RWPE2 (cell line): ENCODE results near the gene GLA.

Experiments
- ATAC-seq: fragments of 200-7000 bp; cut with Tn5 transposase; 3 replicates; pipeline ENCODE4 v1.9.1; 2021; ENCODE audit warnings: low read depth
- DNase-seq: peaks from one replicate; pipeline ENCODE4 v3.0.0-alpha.2; 2020; ENCODE audit warnings: low spot score
- H3K27ac ChIP-seq: fragments of 450-650 bp; 2 replicates; pipeline ENCODE4 v1.5.1; 2017; ENCODE audit warnings: mild to moderate bottlenecking; ENCODE audit not compliant: poor library complexity, severe bottlenecking
- H3K27me3 ChIP-seq: fragments of 250-450 bp; sonication (Bioruptor Pico); 2 replicates; pipeline ENCODE4 v1.5.1; 2021; ENCODE audit warnings: mild to moderate bottlenecking, moderate library complexity; ENCODE audit not compliant: insufficient read depth, poor library complexity, severe bottlenecking
- H3K36me3 ChIP-seq: fragments of 250-450 bp; sonication (Bioruptor Pico); 2 replicates; pipeline ENCODE4 v1.5.1; 2020; ENCODE audit warnings: low read depth, mild to moderate bottlenecking, moderate library complexity
- H3K4me1 ChIP-seq: fragments of 250-450 bp; sonication (Bioruptor Pico); 2 replicates; pipeline ENCODE4 v1.5.1; 2021; ENCODE audit warnings: mild to moderate bottlenecking, moderate library complexity; ENCODE audit not compliant: insufficient read depth, poor library complexity, severe bottlenecking
- H3K4me3 ChIP-seq: fragments of 250-450 bp; sonication (Bioruptor Pico); 2 replicates; pipeline ENCODE4 v1.5.1; 2021; ENCODE audit warnings: mild to moderate bottlenecking, moderate library complexity; ENCODE audit not compliant: severe bottlenecking
- H3K9me3 ChIP-seq: fragments of 250-450 bp; sonication (Bioruptor Pico); 2 replicates; pipeline ENCODE4 v1.5.1; 2021; ENCODE audit warnings: mild to moderate bottlenecking, moderate library complexity; ENCODE audit not compliant: severe bottlenecking
- TF ChIP-seq, protein P1 (sequence below): fragments of 450-650 bp; IDR thresholded peaks from one replicate; pipeline ENCODE4 v1.5.1; 2017; ENCODE audit warnings: mild to moderate bottlenecking, moderate library complexity; ENCODE audit not compliant: poor library complexity, severe bottlenecking

The GLA gene

DNA sequence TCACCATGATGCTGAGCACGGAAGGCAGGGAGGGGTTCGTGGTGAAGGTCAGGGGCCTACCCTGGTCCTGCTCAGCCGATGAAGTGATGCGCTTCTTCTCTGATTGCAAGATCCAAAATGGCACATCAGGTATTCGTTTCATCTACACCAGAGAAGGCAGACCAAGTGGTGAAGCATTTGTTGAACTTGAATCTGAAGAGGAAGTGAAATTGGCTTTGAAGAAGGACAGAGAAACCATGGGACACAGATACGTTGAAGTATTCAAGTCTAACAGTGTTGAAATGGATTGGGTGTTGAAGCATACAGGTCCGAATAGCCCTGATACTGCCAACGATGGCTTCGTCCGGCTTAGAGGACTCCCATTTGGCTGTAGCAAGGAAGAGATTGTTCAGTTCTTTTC lies 4.3 kb upstream of the GLA start:
- DNase-seq (no peak), ATAC-seq (no peak)
- H3K9me3 ChIP-seq: no peaks in the 10 kb centered on the region
- H3K27me3 ChIP-seq: no peaks in the 10 kb centered on the region
- TF ChIP-seq, protein P1, sequence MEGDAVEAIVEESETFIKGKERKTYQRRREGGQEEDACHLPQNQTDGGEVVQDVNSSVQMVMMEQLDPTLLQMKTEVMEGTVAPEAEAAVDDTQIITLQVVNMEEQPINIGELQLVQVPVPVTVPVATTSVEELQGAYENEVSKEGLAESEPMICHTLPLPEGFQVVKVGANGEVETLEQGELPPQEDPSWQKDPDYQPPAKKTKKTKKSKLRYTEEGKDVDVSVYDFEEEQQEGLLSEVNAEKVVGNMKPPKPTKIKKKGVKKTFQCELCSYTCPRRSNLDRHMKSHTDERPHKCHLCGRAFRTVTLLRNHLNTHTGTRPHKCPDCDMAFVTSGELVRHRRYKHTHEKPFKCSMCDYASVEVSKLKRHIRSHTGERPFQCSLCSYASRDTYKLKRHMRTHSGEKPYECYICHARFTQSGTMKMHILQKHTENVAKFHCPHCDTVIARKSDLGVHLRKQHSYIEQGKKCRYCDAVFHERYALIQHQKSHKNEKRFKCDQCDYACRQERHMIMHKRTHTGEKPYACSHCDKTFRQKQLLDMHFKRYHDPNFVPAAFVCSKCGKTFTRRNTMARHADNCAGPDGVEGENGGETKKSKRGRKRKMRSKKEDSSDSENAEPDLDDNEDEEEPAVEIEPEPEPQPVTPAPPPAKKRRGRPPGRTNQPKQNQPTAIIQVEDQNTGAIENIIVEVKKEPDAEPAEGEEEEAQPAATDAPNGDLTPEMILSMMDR: no peak
- H3K27ac ChIP-seq: no peak overlapping the region
- H3K4me3 ChIP-seq: no peak overlapping the region
- H3K36me3 ChIP-seq: peaks cover 22% of the 10 kb centered on the region
- H3K4me1 ChIP-seq: no peaks in the 10 kb centered on the region

DNA sequence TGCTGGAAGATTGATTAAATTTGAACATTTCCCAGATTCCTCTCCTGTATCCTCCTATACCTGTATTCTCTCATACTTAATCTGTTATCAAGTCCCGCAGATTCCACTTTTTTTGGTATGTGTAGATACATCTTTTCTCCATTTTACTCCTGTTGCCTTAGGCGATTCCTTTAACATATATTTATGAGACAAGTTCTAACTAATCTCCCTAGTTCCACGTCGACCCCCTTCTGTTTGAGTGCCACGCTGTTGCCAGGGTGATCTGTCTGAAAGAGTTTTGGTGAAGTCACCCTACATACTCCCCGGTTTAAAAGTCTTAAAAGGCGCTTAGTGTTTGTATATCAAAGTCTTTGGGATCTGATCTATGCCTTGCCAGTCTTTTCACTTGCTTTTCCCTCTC lies 2.7 kb upstream of the GLA start:
- no peaks in the 10 kb centered on the region for H3K9me3 ChIP-seq
- H3K4me1 ChIP-seq: no peaks in the 10 kb centered on the region
- H3K27ac ChIP-seq: no peak overlapping the region
- no peaks in the 10 kb centered on the region for H3K27me3 ChIP-seq
- H3K36me3 ChIP-seq: peaks cover 22% of the 10 kb centered on the region
- TF ChIP-seq, protein P1: no peak
- DNase-seq (no peak), ATAC-seq (no peak)
- H3K4me3 ChIP-seq: peak overlapping the region; percentile 7

DNA sequence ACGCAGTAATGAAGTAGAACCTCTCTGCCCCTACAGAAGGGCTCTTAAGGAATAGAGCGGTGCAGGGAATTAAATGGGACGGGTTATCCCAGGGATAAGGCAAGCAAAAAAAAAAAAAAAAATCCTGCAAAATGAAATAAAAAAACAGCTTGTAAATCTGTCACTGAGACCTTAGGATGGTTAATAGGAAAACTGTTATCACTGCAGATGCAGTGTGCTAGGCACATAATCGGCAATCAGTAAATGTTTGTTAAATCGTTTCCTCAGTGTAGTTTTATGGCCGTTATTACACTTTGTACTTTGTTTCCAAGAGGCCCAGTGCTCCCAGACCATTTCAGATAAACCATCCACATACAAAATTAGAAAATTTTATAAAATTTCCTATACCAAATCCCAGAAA lies 1.3 kb upstream of the GLA start:
- Histone ChIP-seq H3K27me3 (no peaks in the 10 kb centered on the region), H3K9me3 (no peaks in the 10 kb centered on the region), H3K27ac (peak overlapping the region; percentile 65), H3K4me3 (peak overlapping the region; percentile 51), H3K36me3 (peaks cover 17% of the 10 kb centered on the region), H3K4me1 (no peaks in the 10 kb centered on the region)
- TF ChIP-seq, protein P1: no peak
- ATAC-seq (no peak), DNase-seq (no peak)

DNA sequence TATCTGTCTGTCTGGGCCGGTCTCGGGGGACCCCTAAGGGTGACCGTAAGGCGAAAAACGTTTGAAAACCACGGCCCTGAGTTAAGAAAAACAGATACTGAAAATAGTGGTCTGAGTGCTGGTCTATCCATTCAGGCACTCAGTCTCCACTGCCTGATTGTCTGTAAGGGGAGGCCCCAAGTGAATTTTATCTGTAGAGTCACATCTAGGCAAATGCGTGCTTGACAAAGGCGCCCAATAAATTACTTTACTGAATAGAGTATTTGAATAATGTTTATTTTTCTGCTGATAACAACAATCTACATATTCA lies 762 bp upstream of the GLA start:
- H3K4me1 ChIP-seq: no peaks in the 10 kb centered on the region
- peak overlapping the region; percentile 65 for H3K27ac ChIP-seq
- ATAC-seq (peak; percentile 6; the same call in 2 of the 3 replicates), DNase-seq (no peak)
- peak overlapping the region; percentile 51 for H3K4me3 ChIP-seq
- H3K36me3 ChIP-seq: peaks cover 12% of the 10 kb centered on the region
- H3K27me3 ChIP-seq: no peaks in the 10 kb centered on the region
- no peaks in the 10 kb centered on the region for H3K9me3 ChIP-seq
- TF ChIP-seq, protein P1: no peak

DNA sequence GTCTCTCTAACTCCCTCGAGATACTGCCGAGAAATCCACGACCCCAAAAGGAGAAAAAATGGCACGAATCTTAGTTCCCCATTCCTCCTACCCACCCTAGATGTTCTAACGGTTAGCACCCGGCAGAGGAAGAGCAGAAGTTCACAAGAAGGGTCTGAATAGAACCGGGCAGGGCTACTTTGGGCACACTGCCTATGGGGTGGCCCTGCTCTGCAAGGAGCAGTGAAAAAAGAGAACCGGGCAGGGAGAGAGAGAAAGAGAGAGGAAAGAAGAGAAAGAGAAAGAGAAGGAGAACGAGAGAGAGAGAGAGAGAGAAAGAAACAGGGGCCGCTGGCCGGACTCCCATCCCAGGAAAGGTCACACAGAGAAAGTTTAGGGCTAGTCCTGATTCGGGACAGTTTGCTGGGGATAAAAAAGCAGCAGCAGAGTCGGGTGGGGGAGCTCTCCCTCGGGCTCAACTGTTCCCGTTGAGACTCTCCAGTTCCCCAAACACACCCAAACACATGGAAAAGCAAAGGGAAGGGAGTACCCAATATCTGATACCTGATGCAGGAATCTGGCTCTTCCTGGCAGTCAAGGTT lies 468 bp downstream of the GLA start:
- DNase-seq: no peak
- Histone ChIP-seq H3K27me3 (no peaks in the 10 kb centered on the region), H3K36me3 (peaks cover 5% of the 10 kb centered on the region), H3K27ac (peak overlapping the region; percentile 65), H3K9me3 (no peaks in the 10 kb centered on the region), H3K4me3 (peak overlapping the region; percentile 51), H3K4me1 (no peaks in the 10 kb centered on the region)
- ATAC-seq: 0 out of 3 replicates have a peak, but pooled peaks have one; percentile 5
- TF ChIP-seq, protein P1: no peak
